Loucy (cell line): ENCODE results near the gene PIP4K2C.

Source experiments
- CTCF ChIP-seq: fragments of 200-600 bp; sonication (generic); conservative IDR thresholded peaks from 2 replicates; pipeline ENCODE4 v1.5.1; 2014; ENCODE audit warnings: mild to moderate bottlenecking, antibody characterized with exemption, low read length
- EZH2phosphoT487 ChIP-seq: fragments of 200-600 bp; IDR thresholded peaks from 2 replicates; pipeline ENCODE4 v1.6.1; 2018; ENCODE audit warnings: antibody characterized with exemption, mild to moderate bottlenecking, moderate library complexity, borderline replicate concordance

- TF ChIP-seq CTCF = no peak
- TF ChIP-seq EZH2phosphoT487 = no peak
These were observed 21.1 kb downstream of the PIP4K2C start for GRCh38 chr12:57611827-57612710.
